WTC11 (cell line): ENCODE data around the gene HAO1. TPM values are rescaled to one million over a fixed set of nuclear protein-coding genes. Genes with fewer than 3 reads are reported as not detected.
A peak's percentile ranks its signal among the peaks of the same experiment; 100 is the strongest.

Experiments used
- ATAC-seq: fragments of 200-7000 bp; cut with Tn5 transposase; 2 replicates; pipeline ENCODE4 v1.10.0; 2021; ENCODE audit warnings: mild to moderate bottlenecking, moderate library complexity
- CTCF ChIA-PET: fragments of 300-600 bp; sonication (Branson Sonifier 250); formaldehyde crosslinking; loops from one replicate; lab custom pipeline; 2021; ENCODE audit warnings: antibody characterized with exemption; lab: Charles Lee
- POLR2A ChIA-PET: fragments of 350-600 bp; sonication (Branson Sonifier 250); formaldehyde crosslinking; loops from one replicate; lab custom pipeline; 2021; ENCODE audit warnings: antibody characterized with exemption; lab: Charles Lee
- DNase-seq: peaks from one replicate; pipeline ENCODE4 v3.0.0; 2021; ENCODE audit warnings: low spot score
- H3K27ac Mint-ChIP-seq: 2 replicates; pipeline ENCODE4 v1.8.0; 2021; ENCODE audit warnings: mixed read lengths
- H3K27me3 Mint-ChIP-seq: 2 replicates; pipeline ENCODE4 v1.8.0; 2021; ENCODE audit warnings: low read depth, mild to moderate bottlenecking, moderate library complexity, mixed read lengths
- H3K36me3 Mint-ChIP-seq: 2 replicates; pipeline ENCODE4 v1.8.0; 2021; ENCODE audit warnings: mixed read lengths
- H3K4me1 Mint-ChIP-seq: 2 replicates; pipeline ENCODE4 v1.8.0; 2022; ENCODE audit warnings: mixed read lengths
- H3K4me3 Mint-ChIP-seq: 2 replicates; pipeline ENCODE4 v1.8.0; 2021; ENCODE audit warnings: mild to moderate bottlenecking, moderate library complexity, mixed read lengths
- H3K9me3 Mint-ChIP-seq: 2 replicates; pipeline ENCODE4 v1.8.0; 2021; ENCODE audit warnings: mixed read lengths
- FOXP1 ChIP-seq: sonication (generic); formaldehyde crosslinking; IDR thresholded peaks from 2 replicates; pipeline ENCODE4 v1.8.0; 2022; ENCODE audit warnings: missing genetic modification reagents, mild to moderate bottlenecking, moderate library complexity, borderline replicate concordance
- MYBL2 ChIP-seq: sonication (generic); formaldehyde crosslinking; IDR thresholded peaks from 2 replicates; pipeline ENCODE4 v1.8.1; 2023; ENCODE audit warnings: mild to moderate bottlenecking, moderate library complexity, missing genetic modification reagents
- NFATC4 ChIP-seq: fragments of 250-450 bp; sonication (Bioruptor Pico); IDR thresholded peaks from 2 replicates; pipeline ENCODE4 v1.9.0; 2021; ENCODE audit warnings: mild to moderate bottlenecking
- NFYB ChIP-seq: sonication (generic); formaldehyde crosslinking; conservative IDR thresholded peaks from 2 replicates; pipeline ENCODE4 v1.8.0; 2022; ENCODE audit warnings: low read depth, missing genetic modification reagents
- TCF7 ChIP-seq: sonication (generic); formaldehyde crosslinking; IDR thresholded peaks from 2 replicates; pipeline ENCODE4 v1.8.0; 2022; ENCODE audit warnings: mild to moderate bottlenecking, low read depth, missing genetic modification reagents, moderate library complexity
- TEAD1 ChIP-seq: sonication (generic); formaldehyde crosslinking; IDR thresholded peaks from 2 replicates; pipeline ENCODE4 v1.8.0; 2022; ENCODE audit warnings: mild to moderate bottlenecking, missing genetic modification reagents
- ZBTB21 ChIP-seq: sonication (generic); formaldehyde crosslinking; IDR thresholded peaks from 2 replicates; pipeline ENCODE4 v1.8.1; 2023; ENCODE audit warnings: mild to moderate bottlenecking, missing genetic modification reagents, borderline replicate concordance
- ZNF263 ChIP-seq: sonication (generic); formaldehyde crosslinking; IDR thresholded peaks from 2 replicates; pipeline ENCODE4 v1.8.1; 2022; ENCODE audit warnings: low read depth, mild to moderate bottlenecking, moderate library complexity, missing genetic modification reagents
- total RNA-seq: library from RNA; stranded (reverse); gene quantifications from 3 replicates; pipeline ENCODE4 v1.2.3, GENCODE V29; 2021
- TF ChIP-seq, protein P1 (sequence below): sonication (generic); formaldehyde crosslinking; IDR thresholded peaks from 2 replicates; pipeline ENCODE4 v1.8.0; 2022; ENCODE audit warnings: mild to moderate bottlenecking, missing genetic modification reagents
- TF ChIP-seq, protein P2 (sequence below): fragments of 250-450 bp; sonication (Bioruptor Pico); IDR thresholded peaks from 2 replicates; pipeline ENCODE4 v1.9.0; 2021; ENCODE audit warnings: moderate library complexity, mild to moderate bottlenecking, inconsistent platforms, borderline replicate concordance
- TF ChIP-seq, protein P3 (sequence below): fragments of 250-450 bp; sonication (Bioruptor Pico); IDR thresholded peaks from 2 replicates; pipeline ENCODE4 v2.1.2; 2022; ENCODE audit warnings: mild to moderate bottlenecking, moderate library complexity
- TF ChIP-seq, protein P4 (sequence below): sonication (generic); formaldehyde crosslinking; IDR thresholded peaks from 2 replicates; pipeline ENCODE4 v1.8.1; 2022; ENCODE audit warnings: missing genetic modification reagents, borderline replicate concordance
- TF ChIP-seq, protein P5 (sequence below): fragments of 200-600 bp; IDR thresholded peaks from 2 replicates; pipeline ENCODE4 v1.8.0; 2022; ENCODE audit warnings: antibody characterized with exemption
- TF ChIP-seq, protein P6 (sequence below): sonication (generic); formaldehyde crosslinking; IDR thresholded peaks from 2 replicates; pipeline ENCODE4 v1.8.1; 2022; ENCODE audit warnings: mild to moderate bottlenecking, missing genetic modification reagents, moderate library complexity, borderline replicate concordance
- TF ChIP-seq, protein P7 (sequence below): sonication (generic); formaldehyde crosslinking; IDR thresholded peaks from 2 replicates; pipeline ENCODE4 v1.8.0; 2022; ENCODE audit warnings: mild to moderate bottlenecking, missing genetic modification reagents

HAO1 gene
- total RNA-seq, 1 experiment from 2014 or later, result not detected

DNA sequence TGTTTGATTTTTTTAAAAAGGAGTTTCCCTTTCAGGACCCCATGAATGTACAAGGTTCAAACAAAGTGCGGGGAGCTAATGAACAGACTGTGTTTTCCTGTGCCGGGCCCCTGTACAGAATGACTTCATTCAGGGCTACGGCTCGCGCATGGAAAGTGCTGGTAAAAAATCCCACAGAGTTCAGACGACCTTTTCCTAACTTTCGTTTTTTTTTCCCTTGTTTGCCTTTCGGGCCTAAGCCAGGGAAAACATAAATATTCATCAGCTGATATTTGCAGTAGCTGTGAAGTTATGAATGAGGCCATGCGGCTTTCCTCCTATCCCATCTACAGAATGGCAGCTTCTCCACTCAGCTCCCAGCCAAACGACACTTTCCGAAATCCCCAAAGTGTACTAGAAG is 74.0 kb downstream of the HAO1 start:
- no peak for ATAC-seq
- POLR2A ChIA-PET, result interaction anchor here (0.6 kb wide), 1 partner anchor 70 kb away, joined by 11 read pairs; no protein-coding TSS in a partner anchor

DNA sequence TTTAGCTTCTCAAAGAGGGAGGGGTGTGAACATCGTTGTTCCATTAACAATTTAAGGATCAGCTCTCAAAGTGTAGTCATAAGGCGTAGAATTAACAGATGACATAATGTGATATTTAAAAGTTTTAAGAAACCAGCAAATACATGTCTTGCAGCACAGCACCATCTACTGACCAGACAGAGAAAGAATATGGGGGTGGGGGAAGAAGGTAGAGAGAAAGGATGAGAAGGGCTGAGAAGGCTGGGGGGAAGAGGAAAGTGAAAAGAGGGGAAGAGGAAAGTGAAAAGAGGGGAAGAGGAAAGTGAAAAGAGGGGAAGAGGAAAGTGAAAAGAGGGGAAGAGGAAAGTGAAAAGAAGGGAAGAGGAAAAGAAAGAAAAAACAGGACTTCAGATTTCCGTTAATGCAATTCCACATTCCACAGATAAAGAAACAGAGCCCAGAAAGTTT is 80.9 kb downstream of the HAO1 start:
- DNase-seq, result peak; percentile 17
- no peaks in the 10 kb centered on the region for H3K36me3 Mint-ChIP-seq
- peak; percentile 86 for ATAC-seq

More for the DNA sequence above, 74.0 kb downstream of the HAO1 start:
- H3K4me1 Mint-ChIP-seq, result peaks cover 3% of the 10 kb centered on the region; the same call in 1 of the 2 replicates
- TF ChIP-seq NFATC4 (CRISPR knock-in tag), result no peak
- TF ChIP-seq ZBTB21 (CRISPR knock-in tag), result no peak
- TF ChIP-seq, all 79 proteins: peak for 0
- Mint-ChIP-seq H3K4me3 (no peak overlapping the region), H3K36me3 (no peaks in the 10 kb centered on the region), H3K27me3 (no peaks in the 10 kb centered on the region), H3K27ac (no peak overlapping the region), H3K9me3 (peaks cover 11% of the 10 kb centered on the region)
- CTCF ChIA-PET, result interaction anchor here (0.8 kb wide), 1 partner anchor 856 kb away, joined by 4 read pairs; no protein-coding TSS in a partner anchor
- DNase-seq, result no peak

DNA sequence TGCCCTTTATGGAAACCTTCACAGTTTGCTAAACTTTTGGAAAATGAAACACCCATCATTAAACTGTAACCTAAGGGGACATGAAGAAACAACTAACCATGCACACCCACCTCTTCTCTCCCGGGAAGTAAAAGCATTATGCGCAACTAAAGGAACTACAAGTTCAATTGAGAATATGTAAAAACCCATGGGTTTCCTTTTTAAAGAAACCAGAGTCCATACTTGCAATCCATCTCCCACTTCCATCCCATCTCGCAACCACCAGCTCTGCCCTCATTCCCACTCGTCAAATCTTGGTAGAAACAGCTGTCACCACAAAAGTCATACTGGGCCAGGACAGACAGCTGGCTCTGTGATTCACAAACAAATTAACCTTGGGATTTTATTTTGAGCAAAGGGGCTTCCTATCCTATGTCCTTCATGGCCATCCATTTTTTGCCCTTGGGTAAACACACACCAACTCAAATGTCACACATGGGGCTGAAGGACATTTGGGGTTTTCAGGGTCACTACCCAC is 81.5 kb downstream of the HAO1 start:
- H3K4me3 Mint-ChIP-seq, result no peak overlapping the region
- ChIA-PET CTCF (interaction anchor here (0.6 to 1.8 kb wide), 3 partner anchors 353 to 555 kb away, joined by 4 to 6 read pairs (median 5); no protein-coding TSS in a partner anchor), POLR2A (no interaction called here)
- ATAC-seq (no peak), DNase-seq (no peak)
- TF ChIP-seq MYBL2 (CRISPR knock-in tag), result no peak
- no peak for TF ChIP-seq FOXP1 (CRISPR knock-in tag)
- TF ChIP-seq, protein P1, sequence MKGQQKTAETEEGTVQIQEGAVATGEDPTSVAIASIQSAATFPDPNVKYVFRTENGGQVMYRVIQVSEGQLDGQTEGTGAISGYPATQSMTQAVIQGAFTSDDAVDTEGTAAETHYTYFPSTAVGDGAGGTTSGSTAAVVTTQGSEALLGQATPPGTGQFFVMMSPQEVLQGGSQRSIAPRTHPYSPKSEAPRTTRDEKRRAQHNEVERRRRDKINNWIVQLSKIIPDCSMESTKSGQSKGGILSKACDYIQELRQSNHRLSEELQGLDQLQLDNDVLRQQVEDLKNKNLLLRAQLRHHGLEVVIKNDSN (CRISPR knock-in tag), result no peak
- TF ChIP-seq, protein P2, sequence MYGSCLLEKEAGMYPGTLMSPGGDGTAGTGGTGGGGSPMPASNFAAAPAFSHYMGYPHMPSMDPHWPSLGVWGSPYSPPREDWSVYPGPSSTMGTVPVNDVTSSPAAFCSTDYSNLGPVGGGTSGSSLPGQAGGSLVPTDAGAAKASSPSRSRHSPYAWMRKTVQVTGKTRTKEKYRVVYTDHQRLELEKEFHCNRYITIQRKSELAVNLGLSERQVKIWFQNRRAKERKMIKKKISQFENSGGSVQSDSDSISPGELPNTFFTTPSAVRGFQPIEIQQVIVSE (CRISPR knock-in tag), result no peak
- H3K27me3 Mint-ChIP-seq, result no peaks in the 10 kb centered on the region
- no peak overlapping the region for H3K27ac Mint-ChIP-seq
- peaks cover 15% of the 10 kb centered on the region for H3K4me1 Mint-ChIP-seq
- no peaks in the 10 kb centered on the region for H3K36me3 Mint-ChIP-seq
- H3K9me3 Mint-ChIP-seq, result peaks cover 7% of the 10 kb centered on the region

More for the DNA sequence above, 80.9 kb downstream of the HAO1 start:
- ChIA-PET CTCF (interaction anchor here (0.6 to 1.8 kb wide), 3 partner anchors 354 to 555 kb away, joined by 4 to 6 read pairs (median 5); no protein-coding TSS in a partner anchor), POLR2A (no interaction called here)
- Mint-ChIP-seq H3K4me1 (peaks cover 15% of the 10 kb centered on the region), H3K27me3 (no peaks in the 10 kb centered on the region), H3K27ac (no peak overlapping the region), H3K4me3 (no peak overlapping the region), H3K9me3 (peaks cover 11% of the 10 kb centered on the region)
- TF ChIP-seq, protein P3, sequence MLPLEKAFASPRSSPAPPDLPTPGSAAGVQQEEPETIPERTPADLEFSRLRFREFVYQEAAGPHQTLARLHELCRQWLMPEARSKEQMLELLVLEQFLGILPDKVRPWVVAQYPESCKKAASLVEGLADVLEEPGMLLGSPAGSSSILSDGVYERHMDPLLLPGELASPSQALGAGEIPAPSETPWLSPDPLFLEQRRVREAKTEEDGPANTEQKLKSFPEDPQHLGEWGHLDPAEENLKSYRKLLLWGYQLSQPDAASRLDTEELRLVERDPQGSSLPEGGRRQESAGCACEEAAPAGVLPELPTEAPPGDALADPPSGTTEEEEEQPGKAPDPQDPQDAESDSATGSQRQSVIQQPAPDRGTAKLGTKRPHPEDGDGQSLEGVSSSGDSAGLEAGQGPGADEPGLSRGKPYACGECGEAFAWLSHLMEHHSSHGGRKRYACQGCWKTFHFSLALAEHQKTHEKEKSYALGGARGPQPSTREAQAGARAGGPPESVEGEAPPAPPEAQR (CRISPR knock-in tag), result no peak
- TF ChIP-seq, protein P4, sequence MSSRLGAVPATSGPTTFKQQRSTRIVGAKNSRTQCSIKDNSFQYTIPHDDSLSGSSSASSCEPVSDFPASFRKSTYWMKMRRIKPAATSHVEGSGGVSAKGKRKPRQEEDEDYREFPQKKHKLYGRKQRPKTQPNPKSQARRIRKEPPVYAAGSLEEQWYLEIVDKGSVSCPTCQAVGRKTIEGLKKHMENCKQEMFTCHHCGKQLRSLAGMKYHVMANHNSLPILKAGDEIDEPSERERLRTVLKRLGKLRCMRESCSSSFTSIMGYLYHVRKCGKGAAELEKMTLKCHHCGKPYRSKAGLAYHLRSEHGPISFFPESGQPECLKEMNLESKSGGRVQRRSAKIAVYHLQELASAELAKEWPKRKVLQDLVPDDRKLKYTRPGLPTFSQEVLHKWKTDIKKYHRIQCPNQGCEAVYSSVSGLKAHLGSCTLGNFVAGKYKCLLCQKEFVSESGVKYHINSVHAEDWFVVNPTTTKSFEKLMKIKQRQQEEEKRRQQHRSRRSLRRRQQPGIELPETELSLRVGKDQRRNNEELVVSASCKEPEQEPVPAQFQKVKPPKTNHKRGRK, result peak; percentile 83; the same call in 1 of the 2 replicates
- TF ChIP-seq, protein P5, sequence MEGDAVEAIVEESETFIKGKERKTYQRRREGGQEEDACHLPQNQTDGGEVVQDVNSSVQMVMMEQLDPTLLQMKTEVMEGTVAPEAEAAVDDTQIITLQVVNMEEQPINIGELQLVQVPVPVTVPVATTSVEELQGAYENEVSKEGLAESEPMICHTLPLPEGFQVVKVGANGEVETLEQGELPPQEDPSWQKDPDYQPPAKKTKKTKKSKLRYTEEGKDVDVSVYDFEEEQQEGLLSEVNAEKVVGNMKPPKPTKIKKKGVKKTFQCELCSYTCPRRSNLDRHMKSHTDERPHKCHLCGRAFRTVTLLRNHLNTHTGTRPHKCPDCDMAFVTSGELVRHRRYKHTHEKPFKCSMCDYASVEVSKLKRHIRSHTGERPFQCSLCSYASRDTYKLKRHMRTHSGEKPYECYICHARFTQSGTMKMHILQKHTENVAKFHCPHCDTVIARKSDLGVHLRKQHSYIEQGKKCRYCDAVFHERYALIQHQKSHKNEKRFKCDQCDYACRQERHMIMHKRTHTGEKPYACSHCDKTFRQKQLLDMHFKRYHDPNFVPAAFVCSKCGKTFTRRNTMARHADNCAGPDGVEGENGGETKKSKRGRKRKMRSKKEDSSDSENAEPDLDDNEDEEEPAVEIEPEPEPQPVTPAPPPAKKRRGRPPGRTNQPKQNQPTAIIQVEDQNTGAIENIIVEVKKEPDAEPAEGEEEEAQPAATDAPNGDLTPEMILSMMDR, result peak; percentile 35; the same call in 1 of the 2 replicates

DNA sequence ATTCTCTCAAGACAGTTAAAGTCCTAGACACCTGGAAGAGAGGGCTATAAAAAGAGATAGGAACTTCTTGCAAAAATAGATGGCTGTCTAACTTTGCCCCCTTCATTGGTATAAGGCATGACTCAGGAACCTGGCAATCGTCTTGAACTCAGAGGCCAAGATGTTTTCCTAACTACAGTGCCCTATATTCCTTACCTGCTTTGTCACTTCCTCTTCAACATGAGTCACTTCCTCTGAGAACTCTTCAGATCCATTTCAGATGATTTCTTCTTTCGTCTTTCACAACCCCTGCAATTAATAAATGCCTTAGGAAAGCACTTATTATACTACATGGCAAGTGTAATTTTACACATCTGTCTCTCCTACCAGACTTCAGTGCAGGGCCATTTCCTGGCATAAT is 83.5 kb downstream of the HAO1 start:
- ATAC-seq (no peak), DNase-seq (no peak)
- POLR2A ChIA-PET, result no interaction called here
- no peaks in the 10 kb centered on the region for H3K36me3 Mint-ChIP-seq
- CTCF ChIA-PET, result no interaction called here
- H3K9me3 Mint-ChIP-seq, result no peaks in the 10 kb centered on the region; the same call in 1 of the 2 replicates
- H3K4me1 Mint-ChIP-seq, result peaks cover 25% of the 10 kb centered on the region
- H3K27ac Mint-ChIP-seq, result no peak overlapping the region
- no peaks in the 10 kb centered on the region for H3K27me3 Mint-ChIP-seq
- no peak overlapping the region for H3K4me3 Mint-ChIP-seq
- TF ChIP-seq TCF7 (CRISPR knock-in tag), result no peak
- TF ChIP-seq, protein P6, sequence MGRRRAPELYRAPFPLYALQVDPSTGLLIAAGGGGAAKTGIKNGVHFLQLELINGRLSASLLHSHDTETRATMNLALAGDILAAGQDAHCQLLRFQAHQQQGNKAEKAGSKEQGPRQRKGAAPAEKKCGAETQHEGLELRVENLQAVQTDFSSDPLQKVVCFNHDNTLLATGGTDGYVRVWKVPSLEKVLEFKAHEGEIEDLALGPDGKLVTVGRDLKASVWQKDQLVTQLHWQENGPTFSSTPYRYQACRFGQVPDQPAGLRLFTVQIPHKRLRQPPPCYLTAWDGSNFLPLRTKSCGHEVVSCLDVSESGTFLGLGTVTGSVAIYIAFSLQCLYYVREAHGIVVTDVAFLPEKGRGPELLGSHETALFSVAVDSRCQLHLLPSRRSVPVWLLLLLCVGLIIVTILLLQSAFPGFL, result no peak
- TF ChIP-seq NFYB (CRISPR knock-in tag), result no peak
- TF ChIP-seq, protein P3 (CRISPR knock-in tag), result no peak
- no peak for TF ChIP-seq MYBL2 (CRISPR knock-in tag)
- TF ChIP-seq TEAD1 (CRISPR knock-in tag), result no peak
- TF ChIP-seq ZNF263 (CRISPR knock-in tag), result no peak
- TF ChIP-seq, protein P7, sequence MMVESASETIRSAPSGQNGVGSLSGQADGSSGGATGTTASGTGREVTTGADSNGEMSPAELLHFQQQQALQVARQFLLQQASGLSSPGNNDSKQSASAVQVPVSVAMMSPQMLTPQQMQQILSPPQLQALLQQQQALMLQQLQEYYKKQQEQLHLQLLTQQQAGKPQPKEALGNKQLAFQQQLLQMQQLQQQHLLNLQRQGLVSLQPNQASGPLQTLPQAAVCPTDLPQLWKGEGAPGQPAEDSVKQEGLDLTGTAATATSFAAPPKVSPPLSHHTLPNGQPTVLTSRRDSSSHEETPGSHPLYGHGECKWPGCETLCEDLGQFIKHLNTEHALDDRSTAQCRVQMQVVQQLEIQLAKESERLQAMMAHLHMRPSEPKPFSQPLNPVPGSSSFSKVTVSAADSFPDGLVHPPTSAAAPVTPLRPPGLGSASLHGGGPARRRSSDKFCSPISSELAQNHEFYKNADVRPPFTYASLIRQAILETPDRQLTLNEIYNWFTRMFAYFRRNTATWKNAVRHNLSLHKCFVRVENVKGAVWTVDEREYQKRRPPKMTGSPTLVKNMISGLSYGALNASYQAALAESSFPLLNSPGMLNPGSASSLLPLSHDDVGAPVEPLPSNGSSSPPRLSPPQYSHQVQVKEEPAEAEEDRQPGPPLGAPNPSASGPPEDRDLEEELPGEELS, result no peak
